Ectodermal cell (in vitro differentiated cells): Measurements from ENCODE around the gene THUMPD1.

ENCODE experiments used
- H3K27ac ChIP-seq: 2 replicates; pipeline ENCODE4 v1.7.0; 2013; ENCODE audit warnings: mild to moderate bottlenecking, low read depth, low read length; ENCODE audit not compliant: insufficient read depth, poor library complexity, severe bottlenecking
- H3K27me3 ChIP-seq: 2 replicates; pipeline ENCODE4 v1.7.0; 2013; ENCODE audit warnings: mild to moderate bottlenecking, low read length; ENCODE audit not compliant: insufficient read depth, control insufficient read depth, poor library complexity, severe bottlenecking
- H3K36me3 ChIP-seq: one replicate; pipeline ENCODE4 v1.7.0; 2013; ENCODE audit warnings: low read length; ENCODE audit not compliant: control insufficient read depth, insufficient read depth
- H3K4me1 ChIP-seq: one replicate; pipeline ENCODE4 v1.7.0; 2013; ENCODE audit warnings: low read length; ENCODE audit not compliant: control insufficient read depth, insufficient read depth
- H3K4me3 ChIP-seq: 2 replicates; pipeline ENCODE4 v1.7.0; 2013; ENCODE audit warnings: low read depth, low read length, control low read depth; ENCODE audit not compliant: insufficient read depth
- H3K9me3 ChIP-seq: 2 replicates; pipeline ENCODE4 v1.7.0; 2013; ENCODE audit warnings: mild to moderate bottlenecking, low read length, moderate library complexity; ENCODE audit not compliant: control insufficient read depth
- WGBS, 2 experiments: methylation state at CpG; one replicate each; pipeline ENCODE4 v1.1.7; 2013; ENCODE audit warnings: missing lambda C conversion rate in 2 of 2; 5-methylcytosine and 5-hydroxymethylcytosine counted together

The THUMPD1 gene

DNA sequence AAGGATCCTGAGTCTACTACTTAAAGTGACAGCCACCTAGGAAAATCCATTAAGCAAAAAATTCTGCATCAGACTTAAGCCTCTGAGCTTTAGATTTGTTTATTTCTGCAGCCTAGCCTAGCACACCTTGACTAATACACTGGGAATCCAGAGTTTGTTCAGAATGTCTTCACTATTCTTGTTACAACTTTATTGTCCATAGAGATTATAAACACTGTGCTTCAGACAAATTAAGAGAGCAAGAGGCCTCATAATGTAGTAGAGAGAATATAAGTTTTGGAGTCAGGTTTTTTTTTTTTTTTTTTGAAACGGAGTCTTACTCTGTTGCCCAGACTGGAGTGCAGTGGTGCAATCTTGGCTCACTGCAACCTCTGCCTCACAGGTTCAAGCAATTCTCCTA is 8.9 kb upstream of the THUMPD1 start:
- H3K4me1 ChIP-seq = no peaks in the 10 kb centered on the region
- H3K27me3 ChIP-seq = no peaks in the 10 kb centered on the region
- no peak overlapping the region for H3K4me3 ChIP-seq
- H3K9me3 ChIP-seq = peaks cover 5% of the 10 kb centered on the region
- no peak overlapping the region for H3K27ac ChIP-seq
- 75% methylated on average over 1 of the region's 1 CpG; no CpG with 5 or more reads in 1 of the 2 experiments for WGBS, 2 experiments
- no peaks in the 10 kb centered on the region for H3K36me3 ChIP-seq

DNA sequence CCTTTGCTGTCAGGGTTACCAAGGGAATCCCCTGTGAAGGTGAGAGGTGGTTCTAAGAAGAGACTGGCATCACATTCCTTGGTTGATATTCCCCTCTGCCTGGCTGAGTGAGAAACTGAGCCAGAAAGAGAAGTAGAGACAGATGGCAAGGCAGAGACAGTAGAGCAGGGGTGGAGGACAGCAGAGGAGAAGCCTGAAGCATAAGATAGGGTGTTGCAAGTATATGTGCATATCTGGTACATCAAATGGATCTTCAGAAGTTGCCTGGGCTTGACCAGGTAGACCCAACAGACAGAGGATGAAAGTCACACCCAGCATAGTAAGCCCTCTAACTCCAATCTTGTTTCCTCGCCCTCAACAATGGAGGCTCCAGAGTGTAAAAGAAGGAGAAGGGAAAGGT is 7.9 kb upstream of the THUMPD1 start:
- Histone ChIP-seq H3K4me3 (no peak overlapping the region), H3K27ac (no peak overlapping the region), H3K4me1 (no peaks in the 10 kb centered on the region), H3K27me3 (no peaks in the 10 kb centered on the region), H3K9me3 (peaks cover 5% of the 10 kb centered on the region), H3K36me3 (no peaks in the 10 kb centered on the region)
- WGBS, 2 experiments = 85 to 100% methylated on average over 1 of the region's 1 CpG

DNA sequence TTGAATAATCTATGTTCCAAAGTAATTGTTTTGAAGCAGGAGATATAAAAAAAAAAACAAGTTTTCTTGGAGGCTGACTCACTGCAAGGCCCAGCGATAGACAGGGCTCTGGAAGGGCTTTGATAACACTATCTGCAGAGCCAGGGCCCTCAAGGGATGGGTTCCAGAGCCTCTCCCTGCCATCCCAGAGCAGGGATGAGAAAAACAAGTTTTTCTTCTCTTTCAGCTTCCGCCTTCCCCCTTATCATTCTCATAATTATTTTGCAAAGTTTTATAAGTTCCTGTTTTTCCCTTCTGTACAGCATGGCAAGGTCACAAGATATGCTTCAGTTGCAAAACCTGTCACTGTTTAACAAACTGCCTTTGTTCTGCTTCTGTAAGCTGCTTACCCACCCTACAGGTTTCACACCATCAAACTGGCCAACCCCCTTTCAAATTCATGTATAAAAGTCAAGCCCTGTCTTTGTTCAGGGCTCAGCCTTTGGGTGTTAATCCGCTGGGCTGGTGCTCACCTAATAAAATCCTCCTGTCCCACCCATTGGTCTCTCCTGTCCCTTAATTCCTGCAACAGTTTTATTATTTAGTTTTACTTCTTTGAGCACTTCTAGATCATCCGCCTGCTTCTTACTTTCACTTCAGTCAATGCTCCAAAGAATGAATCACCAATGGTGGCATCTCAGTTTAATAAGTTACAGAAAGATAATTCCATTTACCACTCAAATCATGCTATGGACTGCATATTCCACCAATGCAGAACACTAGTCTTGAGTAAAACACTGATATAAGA is 5.6 kb upstream of the THUMPD1 start:
- H3K27me3 ChIP-seq = no peaks in the 10 kb centered on the region
- no peak overlapping the region for H3K27ac ChIP-seq
- WGBS, 2 experiments = 79 to 82% methylated on average over 4 of the region's 4 CpGs
- no peaks in the 10 kb centered on the region for H3K4me1 ChIP-seq
- H3K4me3 ChIP-seq = no peak overlapping the region
- H3K9me3 ChIP-seq = peaks cover 5% of the 10 kb centered on the region
- H3K36me3 ChIP-seq = no peaks in the 10 kb centered on the region

DNA sequence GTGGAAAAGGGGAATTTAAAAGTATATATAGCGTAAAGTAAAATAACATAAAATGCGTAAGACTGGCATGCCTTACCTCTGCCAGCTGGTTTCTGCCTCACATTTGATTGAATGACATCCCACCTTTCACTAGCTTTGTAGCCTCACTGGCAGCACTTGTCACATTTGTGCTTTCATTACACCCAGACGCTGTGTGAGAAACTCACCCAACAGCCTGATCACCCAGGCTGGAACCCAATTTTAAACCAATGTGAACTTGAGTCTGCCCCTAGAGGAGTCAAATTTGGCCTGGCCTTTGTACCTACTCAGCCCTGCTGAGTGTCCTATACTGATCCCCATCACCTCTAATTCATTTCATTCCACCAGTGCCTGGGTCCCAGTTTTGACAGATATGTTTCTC is 4.8 kb upstream of the THUMPD1 start:
- 90 to 97% methylated on average over 3 of the region's 3 CpGs for WGBS, 2 experiments

DNA sequence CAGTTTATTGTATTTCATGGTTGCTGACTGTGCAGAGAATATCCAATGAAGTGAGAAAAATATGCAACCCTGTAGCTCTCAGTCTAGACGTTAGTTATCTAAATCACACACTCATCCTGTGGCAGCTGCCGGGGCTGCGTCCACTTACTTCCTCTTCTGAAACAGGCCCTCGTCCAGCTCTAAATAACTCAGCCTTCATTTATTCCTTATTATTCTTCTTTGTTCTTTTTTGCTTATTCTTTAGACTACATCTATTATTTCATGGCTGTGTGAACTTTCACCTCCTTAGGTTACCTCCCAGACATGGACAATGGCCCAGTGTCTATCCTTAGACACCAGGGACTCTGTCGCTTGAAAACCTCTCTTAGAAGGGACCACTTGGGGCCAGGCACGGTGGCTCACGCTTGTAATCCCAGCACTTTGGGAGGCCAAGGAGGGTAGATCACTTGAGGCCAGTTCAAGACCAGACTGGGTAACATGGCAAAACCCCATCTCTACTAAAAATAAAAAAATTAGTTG is 3.4 kb upstream of the THUMPD1 start:
- Histone ChIP-seq H3K36me3 (no peaks in the 10 kb centered on the region), H3K27ac (no peak overlapping the region), H3K4me3 (no peak overlapping the region), H3K27me3 (no peaks in the 10 kb centered on the region), H3K4me1 (no peaks in the 10 kb centered on the region), H3K9me3 (peaks cover 5% of the 10 kb centered on the region)
- 83 to 85% methylated on average over 7 of the region's 7 CpGs for WGBS, 2 experiments

More for the DNA sequence above, 4.8 kb upstream of the THUMPD1 start:
- Histone ChIP-seq H3K27ac (no peak overlapping the region), H3K4me3 (no peak overlapping the region), H3K27me3 (no peaks in the 10 kb centered on the region), H3K9me3 (peaks cover 5% of the 10 kb centered on the region), H3K4me1 (no peaks in the 10 kb centered on the region), H3K36me3 (no peaks in the 10 kb centered on the region)

DNA sequence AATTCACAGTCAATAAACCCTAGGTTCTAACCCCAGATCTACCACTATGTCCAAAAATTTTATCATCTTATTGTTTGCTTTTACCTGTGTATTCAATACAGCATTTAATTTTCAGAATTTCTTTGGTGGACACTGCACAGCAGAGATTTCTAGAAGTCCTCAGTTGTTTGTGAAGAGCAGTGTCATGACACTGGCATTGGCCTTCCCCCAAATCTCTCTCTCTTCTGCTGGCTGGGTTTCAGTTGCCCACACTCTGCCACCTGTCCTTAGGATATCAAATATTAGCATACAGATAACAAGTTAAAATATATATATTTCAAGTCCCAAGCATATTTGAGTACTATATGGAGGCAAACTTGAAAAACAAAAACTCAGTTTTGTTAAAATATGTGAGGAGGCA is 2.0 kb upstream of the THUMPD1 start:
- H3K4me1 ChIP-seq = no peaks in the 10 kb centered on the region
- no peak overlapping the region for H3K27ac ChIP-seq
- no peak overlapping the region for H3K4me3 ChIP-seq
- H3K9me3 ChIP-seq = peaks cover 5% of the 10 kb centered on the region
- H3K36me3 ChIP-seq = peaks cover 2% of the 10 kb centered on the region
- no peaks in the 10 kb centered on the region for H3K27me3 ChIP-seq

DNA sequence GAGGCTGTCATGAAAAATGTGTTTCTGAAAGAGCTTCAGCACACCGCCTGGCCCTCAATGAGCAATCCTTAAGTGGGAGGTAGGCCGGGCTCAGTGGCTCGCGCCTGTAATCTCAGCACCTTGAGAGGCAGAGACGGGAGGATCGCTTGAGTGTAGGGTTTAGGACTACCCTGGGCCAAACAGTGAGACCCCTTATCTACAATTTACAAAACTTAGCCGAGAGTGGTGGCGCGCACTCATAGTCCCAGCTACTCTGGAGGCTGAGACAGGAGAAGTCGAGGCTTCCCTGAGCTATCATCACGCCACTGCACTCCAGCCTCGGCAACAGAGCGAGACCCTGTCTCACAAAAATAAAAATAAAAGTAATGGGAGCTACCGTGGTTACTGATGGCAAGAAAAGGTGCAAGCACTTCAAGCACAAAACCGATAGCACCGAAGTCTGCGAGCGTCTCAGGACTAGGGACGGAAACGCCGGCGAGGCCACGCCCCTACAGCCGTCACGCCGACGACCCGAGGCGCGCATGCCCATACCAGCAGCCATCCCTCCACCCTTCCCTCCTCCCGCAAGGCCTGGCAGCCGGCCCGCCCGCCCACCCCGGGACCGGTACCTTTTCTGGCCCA is 607 bp downstream of the THUMPD1 start:
- no peak overlapping the region for H3K27ac ChIP-seq
- 1 to 2% methylated on average over 36 of the region's 36 CpGs for WGBS, 2 experiments
- H3K9me3 ChIP-seq = no peaks in the 10 kb centered on the region
- H3K36me3 ChIP-seq = peaks cover 18% of the 10 kb centered on the region
- no peaks in the 10 kb centered on the region for H3K27me3 ChIP-seq
- no peaks in the 10 kb centered on the region for H3K4me1 ChIP-seq
- peak overlapping the region; percentile 92 for H3K4me3 ChIP-seq

DNA sequence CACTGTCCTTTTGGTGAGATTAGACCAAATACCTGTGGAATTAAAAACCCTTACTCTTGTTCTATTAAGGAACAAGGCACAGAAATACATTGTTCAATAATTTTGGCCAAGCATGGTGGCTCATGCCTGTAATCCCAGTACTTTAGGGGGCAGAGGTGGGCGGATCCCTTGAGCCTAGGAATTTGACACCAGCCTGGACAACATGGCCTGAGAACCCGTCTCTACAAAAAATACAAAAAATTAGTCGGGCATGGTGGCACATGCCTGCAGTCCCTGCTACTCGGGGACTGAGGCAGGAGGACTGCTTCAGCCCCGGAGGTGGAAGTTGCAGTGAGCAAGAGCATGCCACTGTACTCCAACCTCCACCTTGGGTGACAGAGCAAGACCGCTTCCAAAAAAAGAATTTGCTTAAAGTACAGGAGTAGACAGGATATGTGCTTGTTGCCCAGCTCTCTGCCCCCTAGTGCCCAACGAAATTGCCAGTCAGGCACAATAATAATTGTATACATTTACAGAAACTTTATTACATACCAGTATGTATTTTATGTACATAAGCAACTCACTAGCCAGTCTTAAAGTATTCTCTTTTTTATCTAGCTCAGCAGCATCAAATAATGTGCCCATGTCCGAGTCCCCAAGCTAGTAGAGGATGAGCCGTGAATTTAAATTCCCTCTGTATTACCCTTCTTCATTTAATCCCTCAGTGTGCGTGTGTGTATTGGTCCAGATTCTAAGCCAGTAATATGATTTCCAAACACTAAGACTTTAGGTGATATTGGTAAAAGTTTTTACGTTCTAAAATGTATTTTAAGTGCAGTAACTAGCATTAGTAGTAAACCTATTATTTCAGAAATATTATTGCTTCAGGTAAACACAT is 1.4 kb downstream of the THUMPD1 start:
- H3K36me3 ChIP-seq = peaks cover 23% of the 10 kb centered on the region
- peak overlapping the region; percentile 92 for H3K4me3 ChIP-seq
- no peaks in the 10 kb centered on the region for H3K4me1 ChIP-seq
- H3K27me3 ChIP-seq = no peaks in the 10 kb centered on the region
- H3K9me3 ChIP-seq = no peaks in the 10 kb centered on the region
- WGBS, 2 experiments = 83 to 89% methylated on average over 8 to 11 of the region's 11 CpGs
- no peak overlapping the region for H3K27ac ChIP-seq

DNA sequence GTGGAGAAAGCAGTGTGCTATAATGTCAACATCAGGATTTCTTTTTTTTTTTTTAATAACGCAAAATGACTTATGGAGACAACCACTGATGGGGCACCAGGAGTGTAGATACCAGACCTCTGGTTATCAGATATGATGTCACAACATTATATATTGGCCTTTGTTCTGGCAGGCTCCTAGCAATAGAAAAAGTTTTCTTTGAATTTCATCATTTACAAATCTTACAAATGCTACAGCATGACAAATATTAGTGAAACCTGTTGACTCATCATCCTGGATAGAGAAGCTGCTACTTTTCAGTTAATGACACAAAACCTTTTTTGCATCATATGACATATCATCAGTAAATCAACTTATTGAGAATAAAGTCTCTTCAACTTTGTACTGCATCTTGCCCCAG is 6.1 kb downstream of the THUMPD1 start:
- no peak overlapping the region for H3K27ac ChIP-seq
- H3K4me3 ChIP-seq = no peak overlapping the region
- no peaks in the 10 kb centered on the region for H3K4me1 ChIP-seq
- H3K36me3 ChIP-seq = peaks cover 23% of the 10 kb centered on the region
- no peaks in the 10 kb centered on the region for H3K27me3 ChIP-seq
- H3K9me3 ChIP-seq = no peaks in the 10 kb centered on the region
- 83 to 100% methylated on average over 1 of the region's 1 CpG for WGBS, 2 experiments

DNA sequence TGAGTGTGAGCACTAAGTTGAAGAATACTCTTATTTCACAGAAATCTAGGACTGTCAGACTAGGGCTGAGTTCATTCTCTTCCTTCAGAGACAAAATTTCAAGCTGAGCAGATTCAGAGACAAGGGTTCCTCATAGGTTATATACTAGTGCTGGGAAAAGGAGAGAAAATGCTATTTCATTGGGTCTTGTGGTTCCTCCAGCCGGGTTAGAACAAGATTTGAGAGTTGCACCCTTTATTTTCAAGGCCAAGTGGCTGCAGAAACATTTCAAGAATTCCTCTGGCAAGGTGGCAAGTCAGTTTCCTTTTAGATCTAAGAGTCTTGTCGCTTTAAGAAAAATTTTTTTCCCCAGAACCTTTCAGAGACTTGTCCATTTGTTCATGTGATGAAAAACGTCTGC is 6.8 kb downstream of the THUMPD1 start:
- 92 to 94% methylated on average over 3 of the region's 3 CpGs for WGBS, 2 experiments
- peaks cover 23% of the 10 kb centered on the region for H3K36me3 ChIP-seq
- H3K27ac ChIP-seq = no peak overlapping the region
- no peaks in the 10 kb centered on the region for H3K9me3 ChIP-seq
- no peaks in the 10 kb centered on the region for H3K27me3 ChIP-seq
- no peak overlapping the region for H3K4me3 ChIP-seq
- no peaks in the 10 kb centered on the region for H3K4me1 ChIP-seq
